IMR-90 (cell line): Measurements from ENCODE around the gene SLC19A1. TPM values are rescaled to one million over a fixed set of nuclear protein-coding genes. Genes with fewer than 3 reads are reported as not detected.

Experiments used
- ATAC-seq: fragments of 200-7000 bp; cut with Tn5 transposase; 2 replicates; pipeline ENCODE4 v1.9.1; 2020; ENCODE audit warnings: low read depth, mild to moderate bottlenecking, moderate library complexity
- BruUV-seq: library from RNA; stranded (reverse); fragments of 400-500 nt; replicated peaks from 2 replicates; lab custom pipeline; 2021; lab: Mats Ljungman, UMichigan
- CTCF ChIA-PET: fragments of 300-600 bp; formaldehyde crosslinking; extraction: SDS; loops from one replicate; lab custom pipeline; 2021; ENCODE audit warnings: antibody characterized with exemption; lab: Yijun Ruan, JAX
- POLR2A ChIA-PET: fragments of 300-600 bp; sonication (Branson Sonifier 250); formaldehyde crosslinking; loops from one replicate; lab custom pipeline; 2022; ENCODE audit warnings: antibody characterized with exemption; ENCODE audit not compliant: unreplicated experiment; lab: Charles Lee
- DNase-seq: peaks from one replicate; pipeline ENCODE4 v3.0.0; 2013
- H2AFZ ChIP-seq: replicated peaks from 2 replicates; pipeline ENCODE3; 2013; ENCODE audit warnings: low read length, mild to moderate bottlenecking; ENCODE audit not compliant: poor library complexity
- H2AK5ac ChIP-seq: 2 replicates; pipeline ENCODE4 v1.6.1; 2013; ENCODE audit warnings: low read depth, low read length, inconsistent platforms
- H2AK9ac ChIP-seq: replicated peaks from 2 replicates; pipeline ENCODE3; 2013; ENCODE audit warnings: mild to moderate bottlenecking, low read depth, low read length, moderate library complexity; ENCODE audit not compliant: poor library complexity
- H2BK120ac ChIP-seq: 2 replicates; pipeline ENCODE4 v1.6.1; 2013; ENCODE audit warnings: low read depth, low read length, inconsistent platforms
- H2BK15ac ChIP-seq: 3 replicates; pipeline ENCODE4 v1.6.1; 2013; ENCODE audit warnings: low read depth, low read length, inconsistent platforms
- H2BK20ac ChIP-seq: 2 replicates; pipeline ENCODE4 v1.6.1; 2013; ENCODE audit warnings: low read depth, mild to moderate bottlenecking, inconsistent platforms, low read length, moderate library complexity
- H2BK5ac ChIP-seq: 2 replicates; pipeline ENCODE4 v1.6.1; 2013; ENCODE audit warnings: mild to moderate bottlenecking, low read depth, low read length, inconsistent platforms; ENCODE audit not compliant: poor library complexity, severe bottlenecking
- H3K14ac ChIP-seq: replicated peaks from 2 replicates; pipeline ENCODE4 v1.6.1; 2013; ENCODE audit warnings: low read depth, low read length, inconsistent platforms
- H3K18ac ChIP-seq: 2 replicates; pipeline ENCODE4 v1.6.1; 2013; ENCODE audit warnings: low read depth, low read length, control low read depth
- H3K23ac ChIP-seq: 2 replicates; pipeline ENCODE4 v1.6.1; 2013; ENCODE audit warnings: low read depth, low read length, inconsistent platforms
- H3K27ac ChIP-seq: 2 replicates; pipeline ENCODE4 v1.5.1; 2013; ENCODE audit warnings: mild to moderate bottlenecking, control low read depth, low read length; ENCODE audit not compliant: insufficient read depth
- H3K27me3 ChIP-seq: 2 replicates; pipeline ENCODE4 v1.6.1; 2013; ENCODE audit warnings: low read length; ENCODE audit not compliant: control insufficient read depth, insufficient read depth
- H3K36me3 ChIP-seq: 2 replicates; pipeline ENCODE4 v1.6.1; 2013; ENCODE audit warnings: low read length, mixed read lengths; ENCODE audit not compliant: control insufficient read depth, insufficient read depth
- H3K4ac ChIP-seq: 2 replicates; pipeline ENCODE4 v1.6.1; 2013; ENCODE audit warnings: low read depth, low read length, inconsistent platforms
- H3K4me1 ChIP-seq: 2 replicates; pipeline ENCODE4 v1.6.1; 2013; ENCODE audit warnings: low read length, mixed read lengths; ENCODE audit not compliant: control insufficient read depth, insufficient read depth
- H3K4me2 ChIP-seq: 2 replicates; pipeline ENCODE4 v1.6.1; 2013; ENCODE audit warnings: low read depth, mild to moderate bottlenecking, control low read depth, low read length, moderate library complexity
- H3K4me3 ChIP-seq: 2 replicates; pipeline ENCODE4 v1.5.1; 2013; ENCODE audit warnings: low read depth, mild to moderate bottlenecking, control low read depth, low read length, moderate library complexity; ENCODE audit not compliant: insufficient read depth
- H3K56ac ChIP-seq: 2 replicates; pipeline ENCODE4 v1.6.1; 2013; ENCODE audit warnings: low read length, inconsistent platforms; ENCODE audit not compliant: insufficient read depth; ENCODE audit errors: extremely low read depth
- H3K79me1 ChIP-seq, 2 experiments: 2 replicates each; pipeline ENCODE4 v1.6.1; 2013; ENCODE audit warnings: low read length in 2 of 2, inconsistent platforms in 1 of 2, low read depth in 1 of 2
- H3K9ac ChIP-seq: 2 replicates; pipeline ENCODE4 v1.6.1; 2013; ENCODE audit warnings: low read depth, low read length, control low read depth
- H3K9me1 ChIP-seq: 2 replicates; pipeline ENCODE4 v1.6.1; 2013; ENCODE audit warnings: low read length, inconsistent platforms; ENCODE audit not compliant: insufficient read depth
- H3K9me3 ChIP-seq: 2 replicates; pipeline ENCODE4 v1.6.1; 2013; ENCODE audit warnings: low read length; ENCODE audit not compliant: control insufficient read depth, insufficient read depth
- H4K20me1 ChIP-seq: 2 replicates; pipeline ENCODE4 v1.6.1; 2013; ENCODE audit warnings: low read length, inconsistent platforms; ENCODE audit not compliant: insufficient read depth
- H4K5ac ChIP-seq: 2 replicates; pipeline ENCODE4 v1.6.1; 2013; ENCODE audit warnings: mild to moderate bottlenecking, low read depth, low read length, control low read depth
- H4K8ac ChIP-seq, 2 experiments: 2 replicates each; pipeline ENCODE4 v1.6.1; 2013; ENCODE audit warnings: low read depth in 2 of 2, low read length in 2 of 2, control low read depth in 1 of 2, inconsistent platforms in 1 of 2
- H4K91ac ChIP-seq: 2 replicates; pipeline ENCODE4 v1.6.1; 2013; ENCODE audit warnings: low read depth, low read length, inconsistent platforms; ENCODE audit not compliant: insufficient read depth
- ELK1 ChIP-seq: fragments of 150-350 bp; IDR thresholded peaks from 2 replicates; pipeline ENCODE4 v1.6.1; 2016; ENCODE audit warnings: low read depth, mild to moderate bottlenecking, low read length, moderate library complexity, borderline replicate concordance
- MAZ ChIP-seq: IDR thresholded peaks from 2 replicates; pipeline ENCODE4 v1.6.1; 2012; ENCODE audit warnings: low read depth, mild to moderate bottlenecking, low read length, improper control_type of control experiment, moderate library complexity, borderline replicate concordance
- MXI1 ChIP-seq: IDR thresholded peaks from 2 replicates; pipeline ENCODE4 v1.6.1; 2012; ENCODE audit warnings: low read depth, mild to moderate bottlenecking, low read length, moderate library complexity, borderline replicate concordance
- POLR2A ChIP-seq: IDR thresholded peaks from 2 replicates; pipeline ENCODE4 v1.6.1; 2012; ENCODE audit warnings: mild to moderate bottlenecking, low read depth, low read length
- RAD21 ChIP-seq: IDR thresholded peaks from 2 replicates; pipeline ENCODE4 v1.6.1; 2012; ENCODE audit warnings: low read length, improper control_type of control experiment
- RFX5 ChIP-seq: IDR thresholded peaks from 2 replicates; pipeline ENCODE4 v1.8.0; 2012; ENCODE audit warnings: low read depth, mild to moderate bottlenecking, low read length, moderate library complexity
- SMC3 ChIP-seq: fragments of 150-350 bp; IDR thresholded peaks from 2 replicates; pipeline ENCODE4 v1.6.1; 2016; ENCODE audit warnings: low read depth, mild to moderate bottlenecking, antibody characterized with exemption, low read length, moderate library complexity
- WGBS, 2 experiments: methylation state at CpG; one replicate each; pipeline versions ENCODE4 v1.1.5 to v1.1.7; 2013; ENCODE audit warnings: missing lambda C conversion rate in 2 of 2; ENCODE audit not compliant: insufficient read length in 1 of 2; ENCODE audit errors: extremely low coverage in 2 of 2; 5-methylcytosine and 5-hydroxymethylcytosine counted together
- dilution Hi-C: fragments of 300-500 bp; cut with HindIII; formaldehyde crosslinking; loops from one replicate; pipeline ENCODE4 v1.14.3; 2018; ENCODE audit warnings: low sequenced_read_pairs; ENCODE audit not compliant: unreplicated experiment
- in situ Hi-C: fragments of 300-500 bp; cut with MboI; formaldehyde crosslinking; loops from 3 replicates; pipeline ENCODE4 v1.14.3; 2019; ENCODE audit warnings: low sequenced_read_pairs, inconsistent platforms, mixed read lengths
- intact Hi-C: fragments of 100-400 bp; cut with micrococcal nuclease; formaldehyde crosslinking; loops from 2 replicates; pipeline ENCODE4 v1.10.0; 2022
- polyA plus RNA-seq, 3 experiments: library from polyadenylated mRNA; depleted of rRNA; stranded (reverse); fragments of >200 nt; gene quantifications; 2 replicates each; pipeline ENCODE4 v1.2.3, GENCODE V29; 2012; ENCODE audit warnings: low replicate concordance in 1 of 3
- total RNA-seq: library from RNA; depleted of rRNA; stranded (reverse); fragments of >200 nt; gene quantifications from 2 replicates; pipeline ENCODE4 v1.2.3, GENCODE V29; 2012
- TF ChIP-seq, protein P1 (sequence below): fragments of 150-350 bp; IDR thresholded peaks from 2 replicates; pipeline ENCODE4 v1.6.1; 2017; ENCODE audit warnings: mild to moderate bottlenecking, antibody characterized with exemption, low read length, low read depth

The SLC19A1 gene
- total and polyA plus RNA-seq, 2 of the 4 experiments (the other 2 are of a cell fraction): 2.2 to 16.2 TPM

DNA sequence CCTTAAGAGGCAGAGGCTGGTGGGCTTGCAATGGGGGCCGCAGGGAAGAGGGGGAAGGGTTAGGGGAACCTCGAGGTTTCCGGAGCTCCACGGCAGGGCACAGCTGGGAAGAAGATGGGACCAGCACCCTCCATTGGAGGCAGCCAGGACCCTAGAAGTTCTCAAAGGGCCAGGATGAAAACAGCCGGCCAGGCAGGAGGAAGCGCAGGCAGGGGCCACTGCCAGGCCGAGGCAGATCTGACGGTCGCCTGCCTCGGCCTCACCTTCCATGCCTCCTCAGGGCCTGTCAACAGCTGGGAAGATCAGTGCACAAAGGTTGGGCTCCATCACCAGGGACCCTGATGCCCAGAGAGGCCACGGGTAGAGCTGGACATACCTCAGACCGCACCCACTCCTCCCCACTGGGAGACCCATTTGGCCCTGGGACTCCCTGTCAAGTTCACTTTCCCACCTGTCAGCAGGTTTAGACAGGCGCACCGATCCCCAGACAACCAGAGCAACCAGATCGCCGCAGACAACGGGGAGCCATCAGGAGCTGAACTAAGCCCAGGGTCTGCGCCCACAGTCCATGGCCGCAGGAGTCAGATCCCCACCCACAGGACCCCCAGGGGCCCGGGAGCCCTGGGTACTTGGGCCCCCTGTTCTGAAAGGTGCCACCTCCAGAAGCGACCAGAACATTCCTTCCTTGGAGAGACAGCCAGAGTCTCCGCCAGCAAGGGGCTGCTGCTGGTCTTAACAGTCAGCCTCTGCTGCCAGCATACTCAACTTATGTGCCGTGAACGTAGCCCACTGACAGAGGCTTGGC is 2.2 kb downstream of the SLC19A1 start:
- in situ Hi-C loops: no loop called here
- Histone ChIP-seq H3K9ac (no peak overlapping the region), H2AFZ (no peak overlapping the region), H2BK120ac (no peak overlapping the region), H4K8ac (no peak overlapping the region), H3K9me1 (no peaks in the 10 kb centered on the region), H3K27me3 (no peaks in the 10 kb centered on the region), H3K4me2 (no peak overlapping the region), H3K4me1 (peaks cover 3% of the 10 kb centered on the region; the same call in 1 of the 2 replicates), H2BK15ac (no peak overlapping the region), H3K36me3 (peaks cover 3% of the 10 kb centered on the region), H3K4ac (no peak overlapping the region), H2BK5ac (no peak overlapping the region), H3K18ac (no peak overlapping the region), H4K5ac (no peak overlapping the region), H4K20me1 (peaks cover 13% of the 10 kb centered on the region; the same call in 1 of the 2 replicates), H3K4me3 (no peak overlapping the region), H2BK20ac (no peak overlapping the region), H2AK9ac (no peak overlapping the region), H2AK5ac (no peak overlapping the region), H3K23ac (no peak overlapping the region), H3K79me1 (peaks cover 9 to 27% of the 10 kb centered on the region in 2 experiments), H3K56ac (no peak overlapping the region), H4K91ac (no peak overlapping the region), H3K27ac (no peak overlapping the region), H3K9me3 (no peaks in the 10 kb centered on the region), H3K14ac (no peak overlapping the region)
- CTCF ChIA-PET: no interaction called here
- WGBS, 2 experiments: 94% methylated on average over 20 of the region's 24 CpGs; no CpG with 5 or more reads in 1 of the 2 experiments
- no TSS peak for BruUV-seq
- dilution Hi-C loops: no loop called here
- ATAC-seq (no peak), DNase-seq (no peak)
- POLR2A ChIA-PET: no interaction called here
- intact Hi-C loops: no loop called here
- TF ChIP-seq, protein P1, sequence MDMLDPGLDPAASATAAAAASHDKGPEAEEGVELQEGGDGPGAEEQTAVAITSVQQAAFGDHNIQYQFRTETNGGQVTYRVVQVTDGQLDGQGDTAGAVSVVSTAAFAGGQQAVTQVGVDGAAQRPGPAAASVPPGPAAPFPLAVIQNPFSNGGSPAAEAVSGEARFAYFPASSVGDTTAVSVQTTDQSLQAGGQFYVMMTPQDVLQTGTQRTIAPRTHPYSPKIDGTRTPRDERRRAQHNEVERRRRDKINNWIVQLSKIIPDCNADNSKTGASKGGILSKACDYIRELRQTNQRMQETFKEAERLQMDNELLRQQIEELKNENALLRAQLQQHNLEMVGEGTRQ: no peak
- no peak for TF ChIP-seq POLR2A
- no peak for TF ChIP-seq RAD21
- no peak for TF ChIP-seq MXI1
- TF ChIP-seq SMC3: no peak
- no peak for TF ChIP-seq ELK1
- TF ChIP-seq RFX5: no peak
- no peak for TF ChIP-seq MAZ
